Prostate gland (tissue), 2 donors: Measurements from ENCODE around the gene ST8SIA3.

Experiments used
- CTCF ChIP-seq, 4 experiments: fragments of 200-600 bp in 2 of 4; fragments of 450-650 bp in 2 of 4; sonication (generic) in 2 of 4; IDR thresholded peaks; 1 replicate in 3 of 4; 2 replicates in 1 of 4; pipeline ENCODE4 v1.5.1; 2016 to 2019; ENCODE audit warnings: antibody characterized with exemption in 4 of 4, mild to moderate bottlenecking in 2 of 4, moderate library complexity in 2 of 4
- POLR2A ChIP-seq: fragments of 450-650 bp; IDR thresholded peaks from one replicate; pipeline ENCODE4 v1.6.1; 2016; ENCODE audit warnings: antibody characterized with exemption, mild to moderate bottlenecking

DNA sequence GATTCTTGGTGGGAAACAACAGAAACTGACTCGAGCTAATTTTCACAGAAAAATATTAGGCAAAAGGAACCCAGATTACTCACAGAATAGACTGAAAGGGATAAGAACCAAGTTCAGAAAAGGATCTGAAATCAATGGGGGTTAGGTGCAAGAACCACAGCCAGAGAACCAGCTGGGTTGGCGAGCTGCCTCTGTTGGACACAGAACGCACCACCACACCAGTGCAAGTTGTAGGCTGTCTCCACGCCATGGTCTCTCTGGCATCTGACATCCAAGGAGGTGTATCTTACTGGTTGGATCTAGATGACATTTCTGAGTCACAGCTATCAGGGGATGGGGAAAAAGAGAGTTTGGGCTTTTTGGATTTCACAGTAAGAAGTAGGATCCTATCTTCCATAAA lies 64.2 kb downstream of the ST8SIA3 start:
- TF ChIP-seq CTCF (IDR thresholded peaks at IDR 0.05) (no peak), POLR2A (no peak)
